CD8-positive, alpha-beta T cell (primary cell): ENCODE measurements around the gene ROPN1L. TPM values are rescaled to one million over a fixed set of nuclear protein-coding genes. Genes with fewer than 3 reads are reported as not detected.

Experiments
- microRNA-seq: library from miRNA; unstranded; fragments of <30 nt; microRNA quantifications from one replicate; pipeline ENCODE4 v1.2.0, GENCODE V29; 2022; ENCODE audit warnings: borderline microRNAs expressed
- total RNA-seq, 46 experiments: library from RNA in 2 of 46; stranded (reverse) in 2 of 46; gene quantifications; one replicate each; pipeline ENCODE4 v1.2.3 and lab custom pipeline; 2021 to 2026

ROPN1L gene
- total RNA-seq, 2 experiments from 2014 or later = not detected

Small RNA genes within 50 kb of the gene (microRNA-seq; reads per million reads assigned to microRNA genes)
- not detected for gene MIR6131

Other genes with a start within 250 kb of the ROPN1L start
- gene ATPSCKMT, start 192.0 kb upstream of the ROPN1L start, total RNA-seq = 1 to 10 TPM; 1.0 to 1.5 TPM
- gene CCT5, start 191.6 kb upstream of the ROPN1L start, total RNA-seq = 10 to 100 TPM; 38.1 to 41.0 TPM
- not detected for gene CMBL, start 134.0 kb upstream of the ROPN1L start, total RNA-seq
- gene MARCHF6, start 88.2 kb upstream of the ROPN1L start, total RNA-seq = 100 to 1,000 TPM; 182 to 189 TPM
- gene ANKRD33B, start 122.2 kb downstream of the ROPN1L start, total RNA-seq = 1 to 10 TPM; 1.3 to 1.4 TPM